MCF 10A (cell line): Measurements from ENCODE around the gene LTBP3. TPM values are rescaled to one million over a fixed set of nuclear protein-coding genes. Genes with fewer than 3 reads are reported as not detected.

Experiments
- BruUV-seq: library from RNA; stranded (reverse); fragments of 400-500 nt; replicated peaks from 2 replicates; lab custom pipeline; 2021; lab: Mats Ljungman, UMichigan
- CTCF ChIA-PET: fragments of 300-600 bp; sonication (Branson Sonifier 250); formaldehyde crosslinking; extraction: SDS; loops from one replicate; lab custom pipeline; 2021; ENCODE audit warnings: antibody characterized with exemption, inconsistent platforms; lab: Yijun Ruan, JAX
- POLR2A ChIA-PET: fragments of 300-600, 350-650 bp; sonication (Branson Sonifier 250); formaldehyde crosslinking; extraction: SDS; loops from one replicate; lab custom pipeline; 2020; ENCODE audit warnings: antibody characterized with exemption, inconsistent platforms; lab: Yijun Ruan, JAX
- DNase-seq: peaks from one replicate; pipeline ENCODE4 v3.0.0-alpha.2; 2018; ENCODE audit not compliant: unreplicated experiment
- H3K27ac Mint-ChIP-seq: one replicate; pipeline ENCODE4 v1.8.0; 2022; ENCODE audit warnings: mild to moderate bottlenecking, low read depth, mixed read lengths; ENCODE audit not compliant: unreplicated experiment
- H3K27me3 Mint-ChIP-seq: one replicate; pipeline ENCODE4 v1.8.0; 2022; ENCODE audit warnings: mixed read lengths; ENCODE audit not compliant: insufficient read depth, unreplicated experiment
- H3K36me3 Mint-ChIP-seq: one replicate; pipeline ENCODE4 v1.8.0; 2022; ENCODE audit warnings: mild to moderate bottlenecking, moderate library complexity, mixed read lengths; ENCODE audit not compliant: insufficient read depth, unreplicated experiment
- H3K4me1 Mint-ChIP-seq: one replicate; pipeline ENCODE4 v1.8.0; 2022; ENCODE audit warnings: mixed read lengths; ENCODE audit not compliant: insufficient read depth, unreplicated experiment
- H3K4me3 Mint-ChIP-seq: one replicate; pipeline ENCODE4 v1.8.0; 2022; ENCODE audit warnings: mild to moderate bottlenecking, moderate library complexity, mixed read lengths; ENCODE audit not compliant: unreplicated experiment
- H3K9me3 Mint-ChIP-seq: one replicate; pipeline ENCODE4 v1.8.0; 2022; ENCODE audit warnings: mixed read lengths; ENCODE audit not compliant: unreplicated experiment
- CTCF ChIP-seq: fragments of 200-600 bp; IDR thresholded peaks from one replicate; pipeline ENCODE4 v1.8.0; 2022; ENCODE audit warnings: antibody characterized with exemption, mild to moderate bottlenecking; ENCODE audit not compliant: unreplicated experiment
- intact Hi-C: fragments of 100-400 bp; cut with micrococcal nuclease; formaldehyde crosslinking; loops from 2 replicates; pipeline ENCODE4 v1.14.1; 2022
- total RNA-seq: library from RNA; stranded (reverse); gene quantifications from 2 replicates; pipeline ENCODE4 v1.2.3, GENCODE V29; 2022

The LTBP3 gene
- total RNA-seq, 1 experiment from 2014 or later = 10.6 TPM

- H3K36me3 Mint-ChIP-seq = peaks cover 8% of the 10 kb centered on the region
- DNase-seq = no peak
- BruUV-seq = no TSS peak
- intact Hi-C loops = no loop called here
- peak overlapping the region; percentile 96 for H3K27ac Mint-ChIP-seq
- ChIA-PET POLR2A (interaction anchor here (18.3 to 30.1 kb wide), 3 partner anchors 15 to 69 kb away, joined by 1360 to 2994 read pairs (median 2284); partner anchors contain the start of genes MALAT1 and NEAT1), CTCF (interaction anchor here (0.6 to 3.2 kb wide), 7 partner anchors 8 to 73 kb away, joined by 3 to 26 read pairs (median 4); no protein-coding TSS in a partner anchor)
- no peaks in the 10 kb centered on the region for H3K27me3 Mint-ChIP-seq
- H3K4me1 Mint-ChIP-seq = peaks cover 54% of the 10 kb centered on the region
- H3K4me3 Mint-ChIP-seq = peak overlapping the region; percentile 12
- no peak for TF ChIP-seq CTCF
- H3K9me3 Mint-ChIP-seq = no peaks in the 10 kb centered on the region
These were observed 68.3 kb downstream of the LTBP3 start for GRCh38 chr11:65489706-65490320.

GRCh38 chr11:65489035-65489705, 69.0 kb downstream of the LTBP3 start:
- Mint-ChIP-seq H3K9me3 (no peaks in the 10 kb centered on the region), H3K27ac (peak overlapping the region; percentile 96), H3K27me3 (no peaks in the 10 kb centered on the region), H3K4me3 (no peak overlapping the region), H3K4me1 (peaks cover 54% of the 10 kb centered on the region), H3K36me3 (peaks cover 8% of the 10 kb centered on the region)
- ChIA-PET CTCF (interaction anchor here (0.7 to 3.7 kb wide), 5 partner anchors 10 to 45 kb away, joined by 4 to 26 read pairs (median 10); no protein-coding TSS in a partner anchor), POLR2A (interaction anchor here (2.6 to 30.1 kb wide), 5 partner anchors 15 to 69 kb away, joined by 13 to 2994 read pairs (median 1360); partner anchors contain the start of genes MALAT1 and NEAT1)
- BruUV-seq = no TSS peak
- no peak for DNase-seq
- TF ChIP-seq CTCF = no peak
- intact Hi-C loops = no loop called here

Other genes with a start within 250 kb of the LTBP3 start
- gene CDC42EP2, start 243.5 kb downstream of the LTBP3 start, total RNA-seq = 24.5 and 35.0 TPM in 2 replicates
- gene DPF2, start 224.5 kb downstream of the LTBP3 start, total RNA-seq = 83.9 and 86.6 TPM in 2 replicates
- 0.14 TPM in 1 of 2 replicates, not detected in the other for gene TIGD3, start 203.6 kb downstream of the LTBP3 start, total RNA-seq
- gene SLC25A45, start 175.7 kb downstream of the LTBP3 start, total RNA-seq = 3.9 and 4.9 TPM in 2 replicates
- gene FRMD8, start 171.7 kb downstream of the LTBP3 start, total RNA-seq = 18.9 and 21.7 TPM in 2 replicates
- 1,026 and 1,292 TPM in 2 replicates for gene NEAT1, start 135.6 kb downstream of the LTBP3 start, total RNA-seq
- gene MALAT1, start 59.3 kb downstream of the LTBP3 start, total RNA-seq = 10,851 and 12,068 TPM in 2 replicates
- gene SCYL1, start 33.3 kb downstream of the LTBP3 start, total RNA-seq = 70.9 and 75.5 TPM in 2 replicates
- 65.4 and 68.5 TPM in 2 replicates for gene ZNRD2, start 12.1 kb upstream of the LTBP3 start, total RNA-seq
- gene FAM89B, start 14.2 kb upstream of the LTBP3 start, total RNA-seq = 16.7 and 21.6 TPM in 2 replicates
- 31.3 and 40.6 TPM in 2 replicates for gene EHBP1L1, start 17.7 kb upstream of the LTBP3 start, total RNA-seq
- gene KCNK7, start 37.4 kb upstream of the LTBP3 start, total RNA-seq = 0.25 TPM in 1 of 2 replicates, not detected in the other
- gene MAP3K11, start 55.9 kb upstream of the LTBP3 start, total RNA-seq = 35.2 and 39.7 TPM in 2 replicates
- gene PCNX3, start 57.4 kb upstream of the LTBP3 start, total RNA-seq = 40.9 and 45.8 TPM in 2 replicates
- gene SIPA1, start 79.7 kb upstream of the LTBP3 start, total RNA-seq = 4.9 TPM in 2 replicates
- gene RELA, start 104.6 kb upstream of the LTBP3 start, total RNA-seq = 82.1 and 83.0 TPM in 2 replicates
- 37.6 and 48.1 TPM in 2 replicates for gene KAT5, start 153.9 kb upstream of the LTBP3 start, total RNA-seq
- 27.4 and 35.7 TPM in 2 replicates for gene RNASEH2C, start 162.4 kb upstream of the LTBP3 start, total RNA-seq
- gene AP5B1, start 222.6 kb upstream of the LTBP3 start, total RNA-seq = 12.9 and 14.4 TPM in 2 replicates
- gene OVOL1, start 228.7 kb upstream of the LTBP3 start, total RNA-seq = not detected in 2 replicates